H9 (cell line): Measurements from ENCODE around the gene DNAJC12. TPM values are rescaled to one million over a fixed set of nuclear protein-coding genes. Genes with fewer than 3 reads are reported as not detected.

ENCODE experiments used
- DNase-seq: peaks from one replicate; pipeline ENCODE4 v3.0.0-alpha.2; 2017
- H2AFZ ChIP-seq: one replicate; pipeline ENCODE4 v1.6.1; 2013; ENCODE audit warnings: mild to moderate bottlenecking, low read length, control low read depth, moderate library complexity
- H2AK5ac ChIP-seq: 2 replicates; pipeline ENCODE4 v1.6.1; 2013; ENCODE audit warnings: low read length, control low read depth, mixed read lengths; ENCODE audit not compliant: insufficient read length
- H2BK120ac ChIP-seq: one replicate; pipeline ENCODE4 v1.6.1; 2013; ENCODE audit warnings: low read depth, mild to moderate bottlenecking, low read length, control low read depth, inconsistent platforms; ENCODE audit not compliant: poor library complexity, severe bottlenecking
- H2BK12ac ChIP-seq: 2 replicates; pipeline ENCODE4 v1.6.1; 2013; ENCODE audit warnings: low read length, control low read depth, mixed read lengths, low read depth; ENCODE audit not compliant: insufficient read length
- H2BK15ac ChIP-seq: 2 replicates; pipeline ENCODE4 v1.6.1; 2013; ENCODE audit warnings: low read depth, low read length, control low read depth
- H2BK20ac ChIP-seq: one replicate; pipeline ENCODE4 v1.6.1; 2013; ENCODE audit warnings: low read depth, mild to moderate bottlenecking, low read length, control low read depth, inconsistent platforms; ENCODE audit not compliant: poor library complexity, severe bottlenecking
- H2BK5ac ChIP-seq: 2 replicates; pipeline ENCODE4 v1.6.1; 2013; ENCODE audit warnings: low read length, control low read depth, mixed read lengths; ENCODE audit not compliant: insufficient read length
- H3K14ac ChIP-seq: 2 replicates; pipeline ENCODE4 v1.6.1; 2013; ENCODE audit warnings: low read length, control low read depth; ENCODE audit not compliant: insufficient read depth
- H3K18ac ChIP-seq: 2 replicates; pipeline ENCODE4 v1.6.1; 2013; ENCODE audit warnings: low read depth, mild to moderate bottlenecking, mixed read lengths, low read length, control low read depth; ENCODE audit not compliant: insufficient read length
- H3K23ac ChIP-seq: 2 replicates; pipeline ENCODE4 v1.6.1; 2013; ENCODE audit warnings: low read length, control low read depth, mixed read lengths, low read depth; ENCODE audit not compliant: insufficient read length
- H3K23me2 ChIP-seq: 2 replicates; pipeline ENCODE4 v1.6.1; 2013; ENCODE audit warnings: low read depth, mild to moderate bottlenecking, mixed read lengths, low read length, control low read depth; ENCODE audit not compliant: insufficient read length, poor library complexity, severe bottlenecking
- H3K27ac ChIP-seq: 2 replicates; pipeline ENCODE4 v1.5.1; 2013; ENCODE audit warnings: low read length, control low read depth, mixed read lengths, low read depth; ENCODE audit not compliant: insufficient read length
- H3K27me3 ChIP-seq: 2 replicates; pipeline ENCODE4 v1.6.1; 2013; ENCODE audit warnings: low read length, control low read depth, inconsistent platforms; ENCODE audit not compliant: insufficient read depth
- H3K4ac ChIP-seq: 2 replicates; pipeline ENCODE4 v1.6.1; 2013; ENCODE audit warnings: low read depth, mild to moderate bottlenecking, control low read depth, inconsistent platforms, low read length, moderate library complexity
- H3K4me1 ChIP-seq: 2 replicates; pipeline ENCODE4 v1.6.1; 2013; ENCODE audit warnings: low read length, control low read depth, inconsistent platforms; ENCODE audit not compliant: insufficient read depth
- H3K4me2 ChIP-seq: 2 replicates; pipeline ENCODE4 v1.6.1; 2013; ENCODE audit warnings: low read length, control low read depth, mixed read lengths; ENCODE audit not compliant: insufficient read length, insufficient read depth
- H3K56ac ChIP-seq: 2 replicates; pipeline ENCODE4 v1.6.1; 2013; ENCODE audit warnings: low read depth, mild to moderate bottlenecking, mixed read lengths, low read length, control low read depth; ENCODE audit not compliant: insufficient read length
- H3K79me1 ChIP-seq: 2 replicates; pipeline ENCODE4 v1.6.1; 2013; ENCODE audit warnings: low read depth, mild to moderate bottlenecking, moderate library complexity, low read length, control low read depth, inconsistent platforms; ENCODE audit not compliant: insufficient read depth, poor library complexity, severe bottlenecking
- H3K79me2 ChIP-seq: 2 replicates; pipeline ENCODE4 v1.6.1; 2013; ENCODE audit warnings: low read length, control low read depth, inconsistent platforms; ENCODE audit not compliant: insufficient read depth
- H3K9ac ChIP-seq: 2 replicates; pipeline ENCODE4 v1.6.1; 2013; ENCODE audit warnings: low read length, control low read depth, mixed read lengths; ENCODE audit not compliant: insufficient read length; ENCODE audit errors: extremely low read depth
- H3K9me3 ChIP-seq: one replicate; pipeline ENCODE4 v1.6.1; 2013; ENCODE audit warnings: low read depth, low read length, inconsistent platforms; ENCODE audit not compliant: control insufficient read depth
- H3T11ph ChIP-seq: one replicate; pipeline ENCODE4 v1.6.1; 2013; ENCODE audit warnings: mild to moderate bottlenecking, low read length, control low read depth, inconsistent platforms
- H4K20me1 ChIP-seq: one replicate; pipeline ENCODE4 v1.6.1; 2013; ENCODE audit not compliant: control insufficient read depth, insufficient read length, insufficient read depth
- H4K5ac ChIP-seq: 2 replicates; pipeline ENCODE4 v1.6.1; 2013; ENCODE audit warnings: low read depth, mild to moderate bottlenecking, mixed read lengths, low read length, control low read depth; ENCODE audit not compliant: insufficient read length
- H4K8ac ChIP-seq: replicated peaks from 2 replicates; pipeline ENCODE4 v1.6.1; 2013; ENCODE audit warnings: low read length, control low read depth, mixed read lengths, low read depth; ENCODE audit not compliant: insufficient read length
- H4K91ac ChIP-seq: 2 replicates; pipeline ENCODE4 v1.6.1; 2013; ENCODE audit warnings: low read depth, mild to moderate bottlenecking, moderate library complexity, mixed read lengths, low read length, control low read depth; ENCODE audit not compliant: insufficient read length
- H3K27ac Mint-ChIP-seq, 3 experiments: 2 replicates in 2 of 3; 3 replicates in 1 of 3; pipeline ENCODE4 v1.8.0; 2020 to 2021; ENCODE audit warnings: mixed read lengths in 3 of 3, mild to moderate bottlenecking in 1 of 3, moderate library complexity in 1 of 3
- H3K27me3 Mint-ChIP-seq: 2 replicates; pipeline ENCODE4 v1.8.0; 2021; ENCODE audit warnings: low read depth, mild to moderate bottlenecking, moderate library complexity, mixed read lengths
- H3K36me3 Mint-ChIP-seq, 3 experiments: 2 replicates in 2 of 3; 3 replicates in 1 of 3; pipeline ENCODE4 v1.8.0; 2020 to 2021; ENCODE audit warnings: low read depth in 3 of 3, mixed read lengths in 3 of 3; ENCODE audit not compliant: insufficient read depth in 1 of 3
- H3K4me1 Mint-ChIP-seq, 2 experiments: 2 replicates each; pipeline ENCODE4 v1.8.0; 2020; ENCODE audit warnings: mixed read lengths in 2 of 2
- H3K4me3 Mint-ChIP-seq, 2 experiments: 2 replicates in 1 of 2; 3 replicates in 1 of 2; pipeline ENCODE4 v1.8.0; 2020 to 2021; ENCODE audit warnings: mild to moderate bottlenecking in 2 of 2, mixed read lengths in 2 of 2, moderate library complexity in 1 of 2
- H3K9me3 Mint-ChIP-seq, 2 experiments: 2 replicates in 1 of 2; 3 replicates in 1 of 2; pipeline ENCODE4 v1.8.0; 2020; ENCODE audit warnings: mild to moderate bottlenecking in 2 of 2, mixed read lengths in 2 of 2, moderate library complexity in 1 of 2
- CTCF ChIP-seq: fragments of 200-600 bp; sonication (generic); conservative IDR thresholded peaks from 3 replicates; pipeline ENCODE4 v1.8.0; 2021; ENCODE audit warnings: antibody characterized with exemption, mild to moderate bottlenecking
- WGBS: extraction: QIAGEN DNeasy Blood & Tissue Kit; methylation state at CpG from one replicate; pipeline ENCODE4 v1.1.7; 2013; ENCODE audit warnings: missing lambda C conversion rate, low lambda C conversion rate, mixed read lengths; ENCODE audit not compliant: insufficient read length; ENCODE audit errors: extremely low coverage; 5-methylcytosine and 5-hydroxymethylcytosine counted together
- total RNA-seq: library from RNA; stranded (reverse); gene quantifications from 2 replicates; pipeline ENCODE4 v1.2.1, GENCODE V29; 2021

Gene DNAJC12
- total RNA-seq, 1 experiment from 2014 or later, result 0.85 TPM

GRCh38 chr10:67803588-67804394, 34.2 kb downstream of the DNAJC12 start:
- Histone ChIP-seq H4K5ac (no peak overlapping the region), H3T11ph (no peak overlapping the region), H3K27ac (no peak overlapping the region), H3K9ac (no peak overlapping the region), H3K18ac (no peak overlapping the region), H3K79me1 (no peaks in the 10 kb centered on the region), H3K23me2 (no peaks in the 10 kb centered on the region), H2BK120ac (no peak overlapping the region), H2BK12ac (no peak overlapping the region), H2BK5ac (no peak overlapping the region), H2BK15ac (no peak overlapping the region), H3K9me3 (no peaks in the 10 kb centered on the region), H4K8ac (no peak overlapping the region), H3K23ac (no peak overlapping the region), H2AFZ (no peak overlapping the region), H4K91ac (no peak overlapping the region), H3K79me2 (no peaks in the 10 kb centered on the region; the same call in 1 of the 2 replicates), H2AK5ac (no peak overlapping the region), H3K14ac (no peak overlapping the region), H2BK20ac (no peak overlapping the region), H3K4me2 (no peak overlapping the region), H3K4ac (no peak overlapping the region), H3K56ac (no peak overlapping the region), H3K27me3 (no peaks in the 10 kb centered on the region), H4K20me1 (no peaks in the 10 kb centered on the region), H3K4me1 (peaks cover 2% of the 10 kb centered on the region)
- Mint-ChIP-seq H3K4me1 (peaks cover 14 to 16% of the 10 kb centered on the region in 2 experiments), H3K27ac (no peak overlapping the region), H3K9me3 (no peaks in the 10 kb centered on the region), H3K4me3 (no peak overlapping the region), H3K36me3 (no peaks in the 10 kb centered on the region), H3K27me3 (no peaks in the 10 kb centered on the region)
- no CpG with 5 or more reads among the region's 3 CpGs for WGBS
- no peak for DNase-seq
- TF ChIP-seq CTCF, result no peak
